Coronary artery (tissue), 2 donors: Measurements from ENCODE around the gene PSTPIP1.

Experiments used
- DNase-seq: peaks from one replicate; pipeline ENCODE4 v3.0.0-alpha.2; 2017; ENCODE audit warnings: low spot score
- H3K27ac ChIP-seq, 2 donors: fragments of 200-600 bp; sonication (generic); one replicate each; pipeline ENCODE4 v1.5.1; 2016 to 2019
- H3K4me3 ChIP-seq: fragments of 200-600 bp; sonication (generic); 2 replicates; pipeline ENCODE4 v1.5.1; 2016; ENCODE audit warnings: mild to moderate bottlenecking, moderate library complexity
- TF ChIP-seq, protein P1 (sequence below): fragments of 200-600 bp; sonication (generic); IDR thresholded peaks from one replicate; pipeline ENCODE4 v1.5.1; 2019; ENCODE audit warnings: antibody characterized with exemption

The PSTPIP1 gene

DNA sequence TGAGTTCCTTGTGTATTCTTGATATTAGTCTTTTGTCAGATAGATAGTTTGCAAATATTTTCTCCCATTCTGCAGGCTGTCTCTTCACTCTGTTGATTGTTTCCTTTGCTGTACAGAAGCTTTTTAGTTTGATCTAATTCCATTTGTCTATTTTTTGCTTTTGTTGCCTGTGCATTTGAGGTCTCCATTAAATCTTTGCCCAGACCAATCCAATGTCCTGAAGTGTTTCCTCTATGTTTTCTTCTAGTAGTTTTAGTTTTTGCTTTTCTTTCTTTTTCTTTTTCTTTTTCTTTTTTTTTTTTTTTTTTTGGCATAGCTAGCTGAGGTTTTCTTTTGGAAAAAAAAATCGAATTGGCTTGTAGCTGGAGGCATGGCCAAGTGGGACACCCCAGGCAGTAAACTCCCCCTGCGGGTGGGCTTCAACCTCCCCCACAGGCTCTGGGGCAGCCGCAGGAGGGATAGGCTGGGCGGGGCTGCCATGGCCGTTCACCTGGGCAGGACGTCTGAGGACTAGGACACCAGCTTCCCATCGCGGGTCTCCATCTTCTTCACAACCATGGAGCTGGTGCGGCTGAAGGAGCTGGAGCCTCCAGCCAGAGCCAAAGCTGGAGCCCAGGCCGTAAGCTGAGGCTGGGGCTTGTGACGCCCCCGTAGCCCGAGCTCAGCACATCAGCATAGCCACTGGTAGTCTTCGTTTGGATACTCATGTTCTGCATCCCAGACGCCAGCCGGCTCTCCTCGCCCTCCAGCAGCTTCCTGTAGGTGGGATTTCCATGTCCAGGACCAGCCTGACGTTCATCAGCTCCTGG lies 16.2 kb upstream of the PSTPIP1 start:
- DNase-seq, result no peak
- Histone ChIP-seq H3K27ac (no peak overlapping the region), H3K4me3 (no peak overlapping the region)
- TF ChIP-seq, protein P1, sequence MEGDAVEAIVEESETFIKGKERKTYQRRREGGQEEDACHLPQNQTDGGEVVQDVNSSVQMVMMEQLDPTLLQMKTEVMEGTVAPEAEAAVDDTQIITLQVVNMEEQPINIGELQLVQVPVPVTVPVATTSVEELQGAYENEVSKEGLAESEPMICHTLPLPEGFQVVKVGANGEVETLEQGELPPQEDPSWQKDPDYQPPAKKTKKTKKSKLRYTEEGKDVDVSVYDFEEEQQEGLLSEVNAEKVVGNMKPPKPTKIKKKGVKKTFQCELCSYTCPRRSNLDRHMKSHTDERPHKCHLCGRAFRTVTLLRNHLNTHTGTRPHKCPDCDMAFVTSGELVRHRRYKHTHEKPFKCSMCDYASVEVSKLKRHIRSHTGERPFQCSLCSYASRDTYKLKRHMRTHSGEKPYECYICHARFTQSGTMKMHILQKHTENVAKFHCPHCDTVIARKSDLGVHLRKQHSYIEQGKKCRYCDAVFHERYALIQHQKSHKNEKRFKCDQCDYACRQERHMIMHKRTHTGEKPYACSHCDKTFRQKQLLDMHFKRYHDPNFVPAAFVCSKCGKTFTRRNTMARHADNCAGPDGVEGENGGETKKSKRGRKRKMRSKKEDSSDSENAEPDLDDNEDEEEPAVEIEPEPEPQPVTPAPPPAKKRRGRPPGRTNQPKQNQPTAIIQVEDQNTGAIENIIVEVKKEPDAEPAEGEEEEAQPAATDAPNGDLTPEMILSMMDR, result no peak

DNA sequence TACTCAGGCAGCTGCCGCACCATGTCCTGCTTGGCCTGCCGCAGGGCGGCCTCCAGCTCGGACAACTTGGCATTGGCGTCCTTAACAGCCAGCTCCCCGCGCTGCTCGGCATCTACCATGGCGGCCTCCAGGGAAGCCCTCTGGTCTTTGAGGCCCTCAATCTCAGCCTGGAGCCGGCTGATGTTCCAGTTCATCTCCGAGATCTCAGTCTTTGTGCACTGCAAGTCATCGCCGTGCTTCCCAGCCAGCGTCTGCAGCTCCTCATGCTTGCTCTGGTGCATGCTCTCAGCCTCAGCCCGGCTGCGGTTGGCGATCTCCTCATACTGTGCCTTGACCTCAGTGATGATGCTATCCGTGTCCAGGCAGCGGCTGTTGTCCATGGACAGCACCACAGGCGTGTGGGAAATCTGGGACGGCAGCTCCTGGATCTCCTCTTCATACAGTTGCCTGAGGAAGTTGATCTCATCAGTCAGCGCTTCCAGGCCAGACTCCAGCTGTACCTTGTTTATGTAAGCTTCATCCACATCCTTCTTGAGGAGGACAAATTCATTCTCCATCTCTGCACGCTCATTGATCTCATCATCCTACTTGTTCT lies 15.5 kb upstream of the PSTPIP1 start:
- no peak for DNase-seq
- TF ChIP-seq, protein P1, result no peak

DNA sequence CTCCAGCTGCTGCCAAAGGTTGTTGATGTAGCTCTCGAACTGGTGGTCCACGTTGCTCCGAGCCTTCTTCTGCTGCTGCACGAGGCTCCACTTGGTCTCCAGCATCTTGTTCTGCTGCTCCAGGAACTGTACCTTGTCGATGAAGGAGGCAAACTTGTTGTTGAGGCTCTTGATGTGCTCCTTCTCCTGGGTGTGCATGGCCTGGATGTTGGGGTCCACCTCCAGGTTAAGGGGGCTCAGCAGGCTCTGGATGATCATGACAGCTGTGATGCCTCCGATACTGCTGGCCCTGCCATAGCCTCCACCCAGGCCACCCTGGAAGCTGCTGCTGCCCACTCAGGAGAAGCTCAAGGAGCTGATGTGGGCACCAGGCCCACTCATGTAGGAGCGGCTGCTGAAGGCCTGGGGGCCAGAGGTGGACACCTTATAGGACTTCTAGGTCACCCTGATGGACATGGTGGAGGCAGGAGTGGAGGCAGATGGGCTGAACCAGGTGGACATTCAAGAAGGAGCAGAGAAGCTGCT lies 14.9 kb upstream of the PSTPIP1 start:
- Histone ChIP-seq H3K27ac (no peak overlapping the region), H3K4me3 (no peak overlapping the region)
- no peak for DNase-seq
- TF ChIP-seq, protein P1, result no peak

More for the DNA sequence above, 15.5 kb upstream of the PSTPIP1 start:
- Histone ChIP-seq H3K4me3 (no peak overlapping the region), H3K27ac (no peak overlapping the region)

DNA sequence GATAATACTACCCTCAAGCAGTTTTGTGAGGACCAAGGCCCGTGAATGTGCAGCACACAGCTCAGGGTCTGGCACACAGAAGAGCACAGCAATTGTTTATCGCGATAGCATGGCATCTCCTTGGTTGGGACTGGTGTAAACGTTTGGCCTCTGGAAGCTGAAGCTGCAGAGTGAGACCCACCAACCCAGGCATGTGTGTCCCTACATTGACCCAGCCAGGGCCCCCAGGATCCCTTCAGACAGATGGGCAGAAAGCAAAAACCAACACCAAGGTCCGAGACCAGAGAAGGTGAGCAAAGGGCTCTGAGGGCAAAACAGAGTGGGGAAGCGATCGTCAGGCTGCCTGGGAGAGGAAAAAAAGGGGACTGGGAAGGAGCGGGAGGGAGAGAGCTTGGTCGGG lies 12.6 kb upstream of the PSTPIP1 start:
- H3K27ac ChIP-seq, result no peak overlapping the region
- DNase-seq, result no peak
- H3K4me3 ChIP-seq, result no peak overlapping the region
- TF ChIP-seq, protein P1, result no peak

DNA sequence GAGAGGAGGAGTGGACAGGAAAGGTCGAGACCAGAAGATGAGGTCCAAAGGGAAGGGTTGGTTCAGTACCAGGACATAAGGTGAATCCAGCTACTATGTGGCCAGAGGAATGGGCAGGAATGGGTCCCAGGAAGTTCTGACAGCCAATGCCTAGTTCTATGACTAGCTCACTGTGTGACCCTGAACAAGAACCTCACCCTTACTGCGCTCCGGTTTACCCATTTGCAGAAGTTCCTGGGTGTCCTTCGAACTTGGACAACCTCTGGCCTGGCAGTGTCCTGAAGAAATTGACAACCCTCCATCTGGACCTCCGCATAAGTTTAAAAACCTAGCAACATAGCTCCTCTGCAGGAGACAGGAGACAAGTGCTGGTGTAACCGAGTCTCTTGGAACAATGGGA lies 12.2 kb upstream of the PSTPIP1 start:
- TF ChIP-seq, protein P1, result no peak
- no peak for DNase-seq
- Histone ChIP-seq H3K27ac (no peak overlapping the region), H3K4me3 (no peak overlapping the region)

DNA sequence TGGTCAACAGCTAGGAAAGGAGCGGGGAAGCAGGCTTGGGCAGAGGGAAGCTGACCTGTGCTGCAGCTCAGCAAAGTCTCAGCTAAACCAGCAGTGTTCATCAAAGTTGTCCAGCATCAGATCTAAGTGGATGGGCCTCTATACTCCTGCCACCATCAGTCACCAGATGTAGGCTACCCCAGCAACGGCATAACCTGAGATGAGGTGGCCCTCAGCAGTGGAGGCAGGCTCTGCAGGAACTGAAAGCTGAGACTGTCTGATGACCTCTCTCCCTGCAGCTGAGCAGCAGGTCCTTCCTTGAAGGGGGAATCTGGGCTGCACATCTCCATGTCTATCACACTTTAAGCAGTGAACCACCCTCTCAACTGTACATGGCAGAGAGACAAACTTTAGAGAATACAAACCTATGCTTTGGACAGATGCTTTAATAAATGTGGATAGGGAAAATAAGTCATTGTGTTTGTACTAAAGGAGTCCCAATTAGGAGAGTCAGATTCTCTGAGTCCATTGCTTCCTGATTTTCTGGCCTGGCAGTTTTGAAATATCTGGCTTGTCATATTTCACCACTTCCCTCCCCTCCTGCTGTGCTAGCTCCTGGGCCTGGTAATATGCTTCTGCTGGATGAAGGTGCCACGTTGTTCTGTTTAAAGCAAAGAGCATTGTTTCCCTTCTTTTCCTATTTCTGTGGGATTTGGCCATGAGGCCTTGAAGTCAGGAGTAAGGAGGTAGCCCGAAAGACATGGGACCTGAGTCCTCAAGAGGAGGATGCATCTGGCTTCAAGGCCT lies 11.1 kb upstream of the PSTPIP1 start:
- peak overlapping the region in 1 of 2 donors; percentile 54 for H3K27ac ChIP-seq
- H3K4me3 ChIP-seq, result no peak overlapping the region
- TF ChIP-seq, protein P1, result no peak
- DNase-seq, result peak; percentile 35
